ENCODE measurements around the gene PDE8B.
"Not testable (repeated sequence)": the region's sequence is repeated elsewhere in the genome, so short reads cannot be mapped to it uniquely, and the experiment has no call there.

PDE8B gene

GRCh38 chr5:77454123-77454522 lies 243.6 kb downstream of the PDE8B start:
- DNase-seq: no peak

- no peak for DNase-seq
These were observed 250.8 kb downstream of the PDE8B start for GRCh38 chr5:77461287-77461686.

- no peak for DNase-seq
These were observed 253.4 kb downstream of the PDE8B start for GRCh38 chr5:77463905-77464304.

- not testable (repeated sequence) for DNase-seq
These were observed 258.4 kb downstream of the PDE8B start for GRCh38 chr5:77468875-77469274.

GRCh38 chr5:77475041-77475440 lies 264.6 kb downstream of the PDE8B start:
- DNase-seq: not testable (repeated sequence)

All from CD4-positive, alpha-beta T cell treated with Interleukin-1 beta for 1 hour (primary cell).